ENCODE data around the gene ELP6. TPM values are rescaled to one million over a fixed set of nuclear protein-coding genes. Genes with fewer than 3 reads are reported as not detected.
A peak's percentile ranks its signal among the peaks of the same experiment; 100 is the strongest.

Gene ELP6, protein sequence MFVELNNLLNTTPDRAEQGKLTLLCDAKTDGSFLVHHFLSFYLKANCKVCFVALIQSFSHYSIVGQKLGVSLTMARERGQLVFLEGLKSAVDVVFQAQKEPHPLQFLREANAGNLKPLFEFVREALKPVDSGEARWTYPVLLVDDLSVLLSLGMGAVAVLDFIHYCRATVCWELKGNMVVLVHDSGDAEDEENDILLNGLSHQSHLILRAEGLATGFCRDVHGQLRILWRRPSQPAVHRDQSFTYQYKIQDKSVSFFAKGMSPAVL
- total RNA-seq (2021) (46.2 and 53.5 TPM in 2 replicates), Bru-seq, nascent RNA (percentile 74 among the genes with signal in this experiment), BruChase-seq, experiment 1, labeled RNA remaining after a 2-hour chase (percentile 75 among the genes with signal in this experiment), BruChase-seq, experiment 2, labeled RNA remaining after a 6-hour chase (percentile 77 among the genes with signal in this experiment)
- long read RNA-seq, transcript ELP6-206 (6 exons, 1,277 nt) = minor isoform, 8 of 65 reads
- long read RNA-seq, transcript ELP6-201 (7 exons, 1,401 nt) = major isoform, 17 of 65 reads
- long read RNA-seq, partial matches to known transcripts = 7 of 65 reads
- long read RNA-seq, other reads (novel, unspliced or antisense) = 31 of 65 reads

DNA sequence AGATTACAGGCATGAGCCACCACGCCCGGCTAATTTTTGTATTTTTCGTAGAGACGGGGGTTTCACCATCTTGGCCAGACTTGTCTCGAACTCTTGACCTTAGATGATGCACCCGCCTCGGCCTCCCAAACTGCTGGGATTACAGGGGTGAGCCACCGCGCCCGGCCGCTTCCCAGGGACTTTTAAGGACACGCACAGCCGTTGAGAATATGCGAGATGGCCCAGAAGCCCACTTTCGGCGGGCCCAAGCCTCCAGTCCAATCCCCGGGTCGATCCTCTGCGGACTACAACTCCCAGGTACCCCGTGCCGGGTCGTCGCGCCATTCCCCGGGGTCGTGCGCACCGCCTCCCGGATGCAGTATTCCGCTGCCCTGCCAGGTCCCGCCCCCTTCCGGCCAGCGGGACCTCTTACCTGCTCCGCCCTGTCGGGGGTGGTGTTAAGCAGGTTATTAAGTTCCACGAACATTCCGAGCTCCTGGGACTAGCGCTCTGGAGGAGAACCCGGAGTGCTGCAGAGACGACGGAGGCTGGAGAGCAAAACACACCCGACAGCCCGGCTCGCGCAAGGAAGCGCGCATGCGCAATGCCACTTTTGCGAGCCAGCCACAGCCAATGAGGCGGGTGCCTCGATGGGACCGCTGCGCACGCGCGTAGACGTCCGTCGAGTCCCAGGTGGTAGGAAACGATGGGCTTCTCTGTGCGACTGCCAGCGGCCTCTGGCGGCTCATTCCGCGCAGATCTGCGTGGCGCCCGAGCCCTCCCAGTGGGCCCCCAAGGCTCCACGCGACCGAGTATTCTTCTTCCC lies at the start of gene ELP6:
Gene ELP6 (minus strand): TSS at position 588 of the 805 bp plus-strand sequence. CDS start 122 bp downstream, at position 466.
- Histone ChIP-seq H3K9me3 (ENCODE audit: low read depth, low read length, poor library complexity, severe bottlenecking) (no peaks in the 10 kb centered on the region), H3K27ac (ENCODE audit: low read depth, low read length, poor library complexity, severe bottlenecking) (peak within 1 kb of the TSS; percentile 97), H3K4me3 (ENCODE audit: low read depth, low read length, poor library complexity, severe bottlenecking) (peak within 1 kb of the TSS; percentile 68), H3K36me3 (ENCODE audit: insufficient read depth, low read length, poor library complexity, severe bottlenecking) (peaks cover 15% of the 10 kb centered on the region), H3K4me1 (ENCODE audit: insufficient read depth, low read length, poor library complexity, severe bottlenecking) (peaks cover 16% of the 10 kb centered on the region), H3K27me3 (replicated peaks; ENCODE audit: insufficient read depth, low read depth, low read length, poor library complexity) (no peaks in the 10 kb centered on the region)
- POLR2A ChIA-PET (ENCODE audit: low non-redundant PET) = no interaction called here
- CTCF ChIA-PET = no interaction called here
- peak; percentile 94 for DNase-seq (ENCODE audit: low spot score)
- BruUV-seq (replicated peaks) = no TSS peak
- intact Hi-C loops (cut with micrococcal nuclease; ENCODE audit: unreplicated experiment) = no loop called here
- TF ChIP-seq, protein P1, sequence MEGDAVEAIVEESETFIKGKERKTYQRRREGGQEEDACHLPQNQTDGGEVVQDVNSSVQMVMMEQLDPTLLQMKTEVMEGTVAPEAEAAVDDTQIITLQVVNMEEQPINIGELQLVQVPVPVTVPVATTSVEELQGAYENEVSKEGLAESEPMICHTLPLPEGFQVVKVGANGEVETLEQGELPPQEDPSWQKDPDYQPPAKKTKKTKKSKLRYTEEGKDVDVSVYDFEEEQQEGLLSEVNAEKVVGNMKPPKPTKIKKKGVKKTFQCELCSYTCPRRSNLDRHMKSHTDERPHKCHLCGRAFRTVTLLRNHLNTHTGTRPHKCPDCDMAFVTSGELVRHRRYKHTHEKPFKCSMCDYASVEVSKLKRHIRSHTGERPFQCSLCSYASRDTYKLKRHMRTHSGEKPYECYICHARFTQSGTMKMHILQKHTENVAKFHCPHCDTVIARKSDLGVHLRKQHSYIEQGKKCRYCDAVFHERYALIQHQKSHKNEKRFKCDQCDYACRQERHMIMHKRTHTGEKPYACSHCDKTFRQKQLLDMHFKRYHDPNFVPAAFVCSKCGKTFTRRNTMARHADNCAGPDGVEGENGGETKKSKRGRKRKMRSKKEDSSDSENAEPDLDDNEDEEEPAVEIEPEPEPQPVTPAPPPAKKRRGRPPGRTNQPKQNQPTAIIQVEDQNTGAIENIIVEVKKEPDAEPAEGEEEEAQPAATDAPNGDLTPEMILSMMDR (conservative IDR thresholded peaks at IDR 0.05; ENCODE audit: low read depth, low read length) = peak; percentile 50
- no peak for TF ChIP-seq EZH2 (IDR thresholded peaks at IDR 0.05; ENCODE audit: borderline replicate concordance, low read depth, low read length, poor library complexity, severe bottlenecking)

DNA sequence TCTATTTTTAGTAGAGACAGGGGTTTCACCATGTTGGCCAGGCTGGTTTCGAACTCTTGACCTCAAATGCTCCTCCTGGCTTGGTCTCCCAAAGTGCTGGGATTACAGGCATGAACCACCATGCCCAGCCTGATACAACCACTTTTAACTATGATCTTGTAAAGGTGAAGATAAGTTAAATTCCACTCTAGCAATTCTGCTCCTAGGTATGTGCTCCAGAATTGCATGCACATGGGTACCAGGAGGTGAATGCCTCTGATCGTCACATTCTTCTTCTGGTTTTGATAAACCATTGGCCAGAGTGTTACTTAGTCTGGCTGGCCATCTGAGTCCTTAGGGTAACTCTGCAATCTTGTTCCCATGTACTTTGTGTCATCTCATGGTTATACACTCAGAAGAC lies 42.8 kb upstream of the ELP6 start:
- BruUV-seq (replicated peaks) = no TSS peak
- DNase-seq (ENCODE audit: low spot score) = no peak
- POLR2A ChIA-PET (ENCODE audit: low non-redundant PET) = no interaction called here
- TF ChIP-seq, protein P1 (conservative IDR thresholded peaks at IDR 0.05; ENCODE audit: low read depth, low read length) = no peak
- no peak for TF ChIP-seq EZH2 (IDR thresholded peaks at IDR 0.05; ENCODE audit: borderline replicate concordance, low read depth, low read length, poor library complexity, severe bottlenecking)
- Histone ChIP-seq H3K4me1 (ENCODE audit: insufficient read depth, low read length, poor library complexity, severe bottlenecking) (no peaks in the 10 kb centered on the region), H3K36me3 (ENCODE audit: insufficient read depth, low read length, poor library complexity, severe bottlenecking) (no peaks in the 10 kb centered on the region), H3K4me3 (ENCODE audit: low read depth, low read length, poor library complexity, severe bottlenecking) (no peak overlapping the region), H3K9me3 (ENCODE audit: low read depth, low read length, poor library complexity, severe bottlenecking) (no peaks in the 10 kb centered on the region), H3K27ac (ENCODE audit: low read depth, low read length, poor library complexity, severe bottlenecking) (no peak overlapping the region), H3K27me3 (replicated peaks; ENCODE audit: insufficient read depth, low read depth, low read length, poor library complexity) (no peaks in the 10 kb centered on the region)
- CTCF ChIA-PET = no interaction called here
- intact Hi-C loops (cut with micrococcal nuclease; ENCODE audit: unreplicated experiment) = no loop called here

DNA sequence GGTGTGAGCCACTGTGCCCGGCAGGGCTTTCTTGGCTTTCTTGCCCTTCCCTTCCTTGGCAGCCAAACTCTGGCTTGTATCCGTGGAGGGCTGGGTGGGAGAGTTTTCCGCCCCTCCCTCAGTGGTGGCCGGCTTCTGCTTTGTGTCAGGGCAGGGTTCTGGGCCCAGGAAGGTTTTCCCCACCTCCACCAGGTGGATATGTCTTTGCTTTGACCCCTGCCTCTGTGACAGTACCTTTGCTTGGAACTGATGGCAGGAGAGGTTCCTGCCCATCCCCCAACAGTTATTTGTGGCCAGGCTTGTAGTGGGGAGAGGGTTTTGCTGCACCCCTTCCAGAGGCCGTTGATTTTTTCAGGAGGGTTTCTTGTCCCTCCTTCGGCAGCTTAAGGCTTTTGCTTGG lies 40.8 kb upstream of the ELP6 start:
- TF ChIP-seq, protein P1 (conservative IDR thresholded peaks at IDR 0.05; ENCODE audit: low read depth, low read length) = no peak
- no peak for TF ChIP-seq EZH2 (IDR thresholded peaks at IDR 0.05; ENCODE audit: borderline replicate concordance, low read depth, low read length, poor library complexity, severe bottlenecking)
- DNase-seq (ENCODE audit: low spot score) = no peak
- no peaks in the 10 kb centered on the region for H3K9me3 ChIP-seq (ENCODE audit: low read depth, low read length, poor library complexity, severe bottlenecking)
- ChIA-PET CTCF (no interaction called here), POLR2A (ENCODE audit: low non-redundant PET) (no interaction called here)
- H3K27ac ChIP-seq (ENCODE audit: low read depth, low read length, poor library complexity, severe bottlenecking) = no peak overlapping the region
- BruUV-seq (replicated peaks) = no TSS peak
- no peaks in the 10 kb centered on the region for H3K36me3 ChIP-seq (ENCODE audit: insufficient read depth, low read length, poor library complexity, severe bottlenecking)
- intact Hi-C loops (cut with micrococcal nuclease; ENCODE audit: unreplicated experiment) = no loop called here
- no peaks in the 10 kb centered on the region for H3K27me3 ChIP-seq (replicated peaks; ENCODE audit: insufficient read depth, low read depth, low read length, poor library complexity)
- H3K4me1 ChIP-seq (ENCODE audit: insufficient read depth, low read length, poor library complexity, severe bottlenecking) = no peaks in the 10 kb centered on the region
- H3K4me3 ChIP-seq (ENCODE audit: low read depth, low read length, poor library complexity, severe bottlenecking) = no peak overlapping the region

Data from A673 (cell line).